ENCODE measurements around the gene HMGN4.

HMGN4 gene

DNA sequence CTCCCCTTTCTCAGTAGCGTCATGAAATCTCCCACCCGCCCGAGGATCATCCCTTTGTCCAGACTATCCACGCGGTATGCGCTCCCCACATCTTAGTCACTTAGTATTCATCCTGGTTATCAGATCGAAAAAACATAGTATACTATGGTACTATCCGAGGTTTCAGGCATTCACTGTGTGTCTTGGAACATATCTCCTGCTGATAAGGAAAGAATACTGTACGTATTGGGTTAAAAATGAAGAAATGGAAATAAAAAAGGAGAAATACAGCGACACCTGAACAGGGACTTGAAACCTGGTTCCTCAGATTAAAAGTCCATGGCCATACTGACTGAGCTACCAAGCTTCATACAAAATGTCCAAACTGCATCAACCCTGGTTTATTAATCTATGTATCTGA is 14.0 kb downstream of the HMGN4 start:
- DNase-seq (ENCODE audit: low read depth in 3 of 3) = no peak

DNA sequence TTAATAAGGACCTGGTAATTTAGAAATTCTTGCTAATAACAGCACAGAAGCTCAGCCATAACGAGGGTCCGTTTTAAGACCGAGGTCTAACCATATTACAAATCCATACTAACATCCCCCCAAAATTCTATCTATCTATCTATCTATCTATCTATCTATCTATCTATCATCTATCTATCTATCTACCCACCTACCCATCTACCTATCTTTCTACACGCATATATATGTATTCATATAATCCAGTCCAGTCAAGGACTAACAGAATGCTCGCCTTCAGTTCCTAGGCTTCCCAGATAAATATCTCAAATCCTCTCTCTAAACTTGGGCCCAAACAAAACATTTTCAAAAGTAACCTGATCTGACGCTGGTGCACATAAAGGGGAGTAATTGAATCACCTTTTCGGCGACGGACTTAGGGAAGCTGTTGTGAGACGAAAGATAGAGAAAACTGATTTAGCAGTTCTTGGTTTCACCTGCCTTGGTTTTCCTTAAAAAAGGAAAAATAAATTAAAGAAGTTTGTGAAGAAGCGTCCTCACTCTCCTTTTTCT is 14.5 kb downstream of the HMGN4 start:
- no peak for DNase-seq (ENCODE audit: low read depth in 3 of 3)

GRCh38 chr6:26553264-26553634 is 15.1 kb downstream of the HMGN4 start:
- DNase-seq (ENCODE audit: low read depth in 3 of 3) = peak; percentile 65 to 73 (median 70)

DNA sequence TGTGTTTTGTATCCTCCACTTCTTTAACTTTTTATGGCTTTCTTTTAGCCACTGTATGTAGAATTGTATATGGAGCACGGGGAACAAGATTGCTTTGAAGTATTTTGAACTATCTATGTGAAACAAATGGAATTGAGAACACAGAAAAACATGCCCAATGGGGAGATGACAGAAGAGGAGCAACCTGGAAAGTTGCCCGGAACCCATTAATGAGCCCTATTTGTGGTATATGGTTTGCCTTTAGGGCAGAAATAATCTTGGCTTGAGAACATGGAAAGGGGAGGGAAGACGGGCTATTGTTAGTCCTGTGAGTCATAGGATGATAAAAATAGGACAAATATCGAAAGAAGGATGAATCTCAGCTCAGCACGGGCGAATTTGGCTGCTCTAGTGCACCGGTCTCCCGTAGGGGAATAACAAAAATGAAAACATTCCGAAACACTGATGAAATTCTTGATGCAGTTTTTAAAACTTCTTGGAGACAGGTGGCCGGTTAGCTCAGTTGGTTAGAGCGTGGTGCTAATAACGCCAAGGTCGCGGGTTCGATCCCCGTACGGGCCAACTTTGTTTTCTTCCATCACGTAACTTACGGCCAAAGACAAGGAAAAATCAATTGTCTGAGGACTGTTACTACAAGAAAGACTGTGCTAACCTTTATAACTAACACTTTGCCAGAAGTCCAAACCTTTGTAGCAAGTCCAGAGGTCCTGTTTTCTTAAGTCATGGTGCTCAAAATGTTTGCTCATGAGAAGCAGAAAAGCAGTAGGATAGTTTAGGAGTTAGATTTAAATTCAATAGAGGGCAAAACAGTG is 15.7 kb downstream of the HMGN4 start:
- peak; percentile 70 to 80 (median 74) for DNase-seq (ENCODE audit: low read depth in 3 of 3)

- no peak for DNase-seq (ENCODE audit: low read depth in 3 of 3)
These were observed 16.2 kb downstream of the HMGN4 start for GRCh38 chr6:26554447-26554696.

DNA sequence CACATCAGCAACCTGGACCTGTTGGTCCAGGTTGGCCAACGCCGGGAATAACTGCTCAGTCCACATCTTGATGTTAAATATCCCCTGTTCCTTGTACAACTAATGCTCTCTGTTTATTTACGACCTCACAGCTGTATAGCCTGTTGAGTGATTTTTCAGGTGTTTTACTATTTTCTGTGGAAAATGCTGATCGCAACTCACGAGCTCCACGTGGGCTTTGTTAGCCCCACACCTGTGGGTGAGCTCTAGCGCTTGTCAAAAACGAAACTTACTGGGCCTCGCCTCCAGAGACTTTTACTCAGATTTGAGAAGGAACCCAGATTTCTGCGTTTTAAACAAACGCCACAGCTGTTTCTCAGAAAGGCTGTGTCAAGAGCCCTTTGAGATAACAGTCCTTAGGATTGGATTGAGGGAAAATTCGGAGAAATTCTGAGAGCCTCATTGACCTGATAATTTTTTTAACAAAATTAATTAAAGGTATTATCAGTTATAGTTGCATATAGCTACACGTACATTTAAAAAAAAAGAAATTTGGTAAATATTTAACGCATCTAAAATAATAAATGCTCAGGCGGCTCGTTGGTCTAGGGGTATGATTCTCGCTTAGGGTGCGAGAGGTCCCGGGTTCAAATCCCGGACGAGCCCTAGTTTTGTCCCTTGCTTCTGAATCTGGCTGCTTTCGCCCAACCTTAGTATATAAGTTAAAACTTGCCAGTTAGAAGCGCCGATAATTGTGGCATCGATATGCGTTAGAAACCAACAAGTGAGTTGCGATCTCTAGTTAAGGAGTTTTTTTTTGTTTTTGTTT is 16.7 kb downstream of the HMGN4 start:
- no peak for DNase-seq (ENCODE audit: low read depth in 3 of 3)

- no peak for DNase-seq (ENCODE audit: low read depth in 3 of 3)
These were observed 17.5 kb downstream of the HMGN4 start for GRCh38 chr6:26555505-26556262.

GRCh38 chr6:26556263-26557070 is 18.3 kb downstream of the HMGN4 start:
- no peak for DNase-seq (ENCODE audit: low read depth in 3 of 3)

GRCh38 chr6:26561533-26562466 is 23.6 kb downstream of the HMGN4 start:
- no peak for DNase-seq (ENCODE audit: low read depth in 3 of 3)

DNA sequence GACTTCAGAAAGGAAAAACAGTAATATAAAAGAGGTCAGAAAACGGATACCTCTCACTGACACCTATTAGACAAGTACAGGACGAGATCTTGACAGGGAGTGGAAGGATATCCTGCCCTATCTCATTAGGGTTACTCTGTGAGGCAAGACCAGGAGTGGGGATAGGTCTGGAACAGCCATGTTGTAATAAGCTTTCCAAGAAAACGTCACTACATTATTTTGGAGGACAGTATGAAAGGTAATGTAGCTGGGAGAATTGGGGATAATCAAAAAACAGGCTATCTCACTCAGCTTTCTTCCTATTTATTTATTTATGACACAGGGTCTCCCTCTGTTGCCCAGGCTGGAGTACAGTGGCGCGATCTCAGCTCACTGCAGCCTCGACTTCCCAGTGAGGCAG is 25.3 kb downstream of the HMGN4 start:
- no peak for DNase-seq (ENCODE audit: low read depth in 3 of 3)

DNA sequence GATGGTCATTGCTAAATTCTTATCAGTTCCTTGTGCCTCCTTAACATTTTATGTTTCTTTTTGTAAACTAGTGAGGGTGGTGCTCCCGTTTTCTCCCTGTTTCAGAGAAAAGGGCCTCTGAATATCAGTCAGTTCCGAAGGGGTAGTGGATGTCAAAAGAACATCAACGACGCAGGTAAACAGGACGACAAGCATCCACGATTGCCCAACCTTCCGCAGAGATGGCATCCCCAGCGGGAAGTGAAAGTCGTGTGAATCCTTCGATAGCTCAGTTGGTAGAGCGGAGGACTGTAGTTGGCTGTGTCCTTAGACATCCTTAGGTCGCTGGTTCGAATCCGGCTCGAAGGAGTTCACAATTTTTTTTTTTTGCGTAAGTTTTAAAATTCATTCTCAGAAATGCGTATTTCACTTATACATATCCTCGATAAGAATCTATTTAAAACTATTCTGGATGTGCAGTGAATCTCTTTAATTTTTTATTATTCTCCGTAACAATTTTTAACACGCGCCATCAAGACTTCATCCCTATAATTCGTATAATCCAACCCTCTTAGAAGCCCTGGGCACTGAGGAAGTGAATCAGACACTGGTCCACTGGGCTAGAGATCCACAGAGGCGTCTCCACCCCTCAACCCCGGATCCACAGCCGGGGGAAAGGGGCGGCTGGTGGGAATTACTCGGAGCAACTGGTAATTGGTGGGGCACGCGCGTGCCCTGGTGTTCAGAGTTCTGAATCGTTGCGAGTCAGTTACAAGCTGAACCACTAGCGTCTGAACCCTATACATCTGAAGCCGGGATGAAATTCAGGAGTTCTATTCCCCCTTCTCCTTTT is 30.7 kb downstream of the HMGN4 start:
- DNase-seq (ENCODE audit: low read depth in 3 of 3) = peak; percentile 96 to 100 (median 99)

DNA sequence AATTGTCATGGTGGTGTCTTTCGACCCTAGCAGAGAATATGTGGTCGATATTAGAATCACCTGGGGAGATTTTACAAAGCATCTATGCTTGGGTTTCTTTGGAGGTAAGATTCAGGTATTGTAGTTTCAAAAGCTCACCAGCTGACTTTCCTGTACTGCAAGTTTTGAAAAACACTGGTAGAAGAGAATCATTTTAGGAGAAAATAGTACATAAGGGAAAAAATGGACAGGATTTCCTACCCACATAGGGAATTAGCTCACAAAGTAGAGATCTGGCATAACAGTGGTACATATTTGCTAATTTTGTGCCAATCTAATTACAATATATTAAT is 31.2 kb downstream of the HMGN4 start:
- DNase-seq (ENCODE audit: low read depth in 3 of 3) = no peak

GRCh38 chr6:26570027-26570809 is 32.1 kb downstream of the HMGN4 start:
- DNase-seq (ENCODE audit: low read depth in 3 of 3) = no peak

- peak in 1 of 3 experiments; percentile 17 for DNase-seq (ENCODE audit: low read depth in 3 of 3)
These were observed 33.6 kb downstream of the HMGN4 start for GRCh38 chr6:26571592-26572296.

DNA sequence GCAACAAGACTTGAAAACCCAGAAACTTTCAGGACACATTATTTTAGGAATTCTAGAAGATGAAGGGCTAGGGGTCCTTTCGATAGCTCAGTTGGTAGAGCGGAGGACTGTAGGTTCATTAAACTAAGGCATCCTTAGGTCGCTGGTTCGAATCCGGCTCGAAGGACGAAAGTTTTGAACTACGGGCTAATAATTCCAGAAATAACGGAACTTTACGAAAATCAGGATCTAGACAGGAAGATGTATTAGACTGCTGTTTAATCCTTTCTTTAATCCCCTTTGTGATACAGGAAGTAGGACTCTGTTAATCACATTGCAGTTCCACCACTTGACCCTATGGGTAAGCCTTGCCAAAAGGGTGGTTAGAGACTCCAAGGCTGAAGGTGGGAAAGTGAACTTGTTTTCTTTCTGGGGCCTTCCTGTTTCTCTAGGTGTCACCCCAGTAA is 37.4 kb downstream of the HMGN4 start:
- DNase-seq (ENCODE audit: low read depth in 3 of 3) = no peak

DNA sequence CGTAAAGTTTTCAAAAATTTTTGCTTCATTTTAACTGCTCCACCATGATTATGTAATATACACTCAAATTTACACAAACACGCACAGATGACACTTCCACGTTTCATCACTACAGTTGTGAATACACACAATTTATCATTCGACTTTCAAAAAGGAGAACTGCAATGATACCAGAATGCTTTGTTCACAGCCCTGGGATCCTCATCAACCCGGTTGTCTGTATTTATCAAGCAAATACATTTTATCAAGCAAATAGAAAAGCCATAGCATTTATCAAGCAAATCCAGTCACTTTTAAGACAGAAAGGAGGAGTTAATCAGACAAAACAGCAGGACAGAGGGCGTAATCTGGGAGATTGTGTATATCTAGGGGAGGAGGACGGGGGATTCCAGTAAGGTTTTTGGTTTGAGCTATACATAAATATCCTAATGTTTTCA is 38.3 kb downstream of the HMGN4 start:
- no peak for DNase-seq (ENCODE audit: low read depth in 3 of 3)

- DNase-seq (ENCODE audit: low read depth in 3 of 3) = peak in 2 of 3 experiments; percentile 48 to 58
These were observed 39.0 kb downstream of the HMGN4 start for GRCh38 chr6:26576929-26577719.

Data from stimulated activated CD4-positive, alpha-beta T cell treated with anti-CD3 and anti-CD28 coated beads, TNF-alpha, amount 100 ng/mL, for 4 hours (primary cell).